Right lobe of liver (tissue), 4 donors: Measurements from ENCODE around the gene ZC3HAV1.

Experiments used
- CTCF ChIP-seq, 4 donors: fragments of 200-600 bp in 3 of 4; fragments of 450-650 bp in 1 of 4; IDR thresholded peaks; one replicate each; pipeline versions ENCODE4 v1.5.1 to v1.8.0; 2016 to 2022; ENCODE audit warnings: antibody characterized with exemption in 4 of 4, mild to moderate bottlenecking in 2 of 4
- POLR2A ChIP-seq: fragments of 450-650 bp; IDR thresholded peaks from one replicate; pipeline ENCODE4 v1.6.1; 2017; ENCODE audit warnings: antibody characterized with exemption, mild to moderate bottlenecking
- donor health status: DM: no; HTN: no; CAD: no.
- donor health status: DM: no; HTN: no; CAD: no.
- donor health status: DM: no; HTN: yes; CAD: no.

GRCh38 chr7:139087212-139087611 is 22.3 kb downstream of the ZC3HAV1 start:
- no peak for TF ChIP-seq POLR2A
- TF ChIP-seq CTCF (IDR thresholded peaks at IDR 0.05): no peak
